Osteocyte (in vitro differentiated cells): Measurements from ENCODE around the gene SMIM35. TPM values are rescaled to one million over a fixed set of nuclear protein-coding genes. Genes with fewer than 3 reads are reported as not detected.

Source experiments
- DNase-seq: peaks from one replicate; pipeline ENCODE4 v3.0.0; 2021; ENCODE audit warnings: mixed read lengths; ENCODE audit not compliant: unreplicated experiment; ENCODE audit errors: extremely low spot score
- H3K27ac Mint-ChIP-seq: one replicate; pipeline ENCODE4 v1.8.0; 2021; ENCODE audit warnings: mild to moderate bottlenecking, mixed read lengths; ENCODE audit not compliant: unreplicated experiment
- H3K27me3 Mint-ChIP-seq: one replicate; pipeline ENCODE4 v1.8.0; 2021; ENCODE audit warnings: mixed read lengths; ENCODE audit not compliant: unreplicated experiment
- H3K36me3 Mint-ChIP-seq: one replicate; pipeline ENCODE4 v1.8.0; 2021; ENCODE audit warnings: mixed read lengths; ENCODE audit not compliant: unreplicated experiment
- H3K4me1 Mint-ChIP-seq: one replicate; pipeline ENCODE4 v1.8.0; 2021; ENCODE audit warnings: mixed read lengths; ENCODE audit not compliant: unreplicated experiment
- H3K4me3 Mint-ChIP-seq: one replicate; pipeline ENCODE4 v1.8.0; 2021; ENCODE audit warnings: mild to moderate bottlenecking, moderate library complexity, mixed read lengths; ENCODE audit not compliant: unreplicated experiment
- H3K9me3 Mint-ChIP-seq: one replicate; pipeline ENCODE4 v1.8.0; 2021; ENCODE audit warnings: mixed read lengths; ENCODE audit not compliant: unreplicated experiment
- total RNA-seq: library from RNA; stranded (reverse); gene quantifications from 2 replicates; pipeline ENCODE4 v1.2.1, GENCODE V29; 2021
- TF ChIP-seq, protein P1 (sequence below): fragments of 200-600 bp; sonication (generic); IDR thresholded peaks from 2 replicates; pipeline ENCODE4 v1.5.0; 2021; ENCODE audit warnings: antibody characterized with exemption, mild to moderate bottlenecking, moderate library complexity

The SMIM35 gene
- total RNA-seq, 1 donor from 2014 or later: not detected

DNA sequence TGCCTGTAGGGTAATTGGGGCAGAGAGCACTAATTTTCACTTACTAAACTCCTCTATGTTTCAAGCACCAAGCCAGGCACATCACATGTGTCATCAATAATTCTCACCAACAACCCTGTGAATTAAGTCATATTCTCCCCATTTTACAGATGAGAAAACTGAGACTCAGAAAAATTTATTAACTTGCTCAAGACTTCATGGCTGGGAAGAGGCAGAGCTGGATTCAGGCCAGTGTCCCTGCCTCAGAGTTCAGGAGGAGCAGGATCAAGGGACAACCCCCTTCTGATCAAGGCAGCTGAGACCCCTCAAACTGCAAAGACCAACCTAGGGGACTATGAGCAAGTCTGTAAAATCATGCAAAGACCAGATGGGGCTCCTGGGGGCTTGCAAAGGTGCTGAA is 2.1 kb downstream of the SMIM35 start:
- TF ChIP-seq, protein P1, sequence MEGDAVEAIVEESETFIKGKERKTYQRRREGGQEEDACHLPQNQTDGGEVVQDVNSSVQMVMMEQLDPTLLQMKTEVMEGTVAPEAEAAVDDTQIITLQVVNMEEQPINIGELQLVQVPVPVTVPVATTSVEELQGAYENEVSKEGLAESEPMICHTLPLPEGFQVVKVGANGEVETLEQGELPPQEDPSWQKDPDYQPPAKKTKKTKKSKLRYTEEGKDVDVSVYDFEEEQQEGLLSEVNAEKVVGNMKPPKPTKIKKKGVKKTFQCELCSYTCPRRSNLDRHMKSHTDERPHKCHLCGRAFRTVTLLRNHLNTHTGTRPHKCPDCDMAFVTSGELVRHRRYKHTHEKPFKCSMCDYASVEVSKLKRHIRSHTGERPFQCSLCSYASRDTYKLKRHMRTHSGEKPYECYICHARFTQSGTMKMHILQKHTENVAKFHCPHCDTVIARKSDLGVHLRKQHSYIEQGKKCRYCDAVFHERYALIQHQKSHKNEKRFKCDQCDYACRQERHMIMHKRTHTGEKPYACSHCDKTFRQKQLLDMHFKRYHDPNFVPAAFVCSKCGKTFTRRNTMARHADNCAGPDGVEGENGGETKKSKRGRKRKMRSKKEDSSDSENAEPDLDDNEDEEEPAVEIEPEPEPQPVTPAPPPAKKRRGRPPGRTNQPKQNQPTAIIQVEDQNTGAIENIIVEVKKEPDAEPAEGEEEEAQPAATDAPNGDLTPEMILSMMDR: no peak
- H3K4me3 Mint-ChIP-seq: no peak overlapping the region
- DNase-seq: no peak
- H3K4me1 Mint-ChIP-seq: no peaks in the 10 kb centered on the region
- no peaks in the 10 kb centered on the region for H3K9me3 Mint-ChIP-seq
- peaks cover 30% of the 10 kb centered on the region for H3K27me3 Mint-ChIP-seq
- no peak overlapping the region for H3K27ac Mint-ChIP-seq
- H3K36me3 Mint-ChIP-seq: no peaks in the 10 kb centered on the region

DNA sequence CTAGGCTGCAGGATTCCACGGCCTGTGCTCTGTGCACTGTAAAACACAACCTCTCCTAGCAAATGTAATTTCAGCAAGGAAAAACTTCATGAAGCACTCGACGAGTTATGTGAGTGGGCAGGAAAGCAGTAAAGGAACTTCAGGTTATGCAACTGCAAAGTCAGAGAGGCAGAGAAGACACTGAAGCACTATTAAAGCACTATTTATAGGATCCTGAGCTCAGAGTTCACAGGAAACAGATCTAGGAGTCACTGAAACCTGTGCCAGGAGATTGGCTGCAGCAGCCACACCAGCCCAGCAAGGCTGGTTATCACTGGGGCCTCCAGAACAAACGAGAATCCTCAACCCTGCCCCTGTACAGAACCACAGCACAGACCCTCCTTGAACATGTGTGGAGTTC is 2.5 kb downstream of the SMIM35 start:
- no peak overlapping the region for H3K27ac Mint-ChIP-seq
- DNase-seq: no peak
- H3K4me1 Mint-ChIP-seq: no peaks in the 10 kb centered on the region
- H3K36me3 Mint-ChIP-seq: no peaks in the 10 kb centered on the region
- H3K4me3 Mint-ChIP-seq: no peak overlapping the region
- H3K9me3 Mint-ChIP-seq: no peaks in the 10 kb centered on the region
- peaks cover 30% of the 10 kb centered on the region for H3K27me3 Mint-ChIP-seq
- TF ChIP-seq, protein P1: no peak

DNA sequence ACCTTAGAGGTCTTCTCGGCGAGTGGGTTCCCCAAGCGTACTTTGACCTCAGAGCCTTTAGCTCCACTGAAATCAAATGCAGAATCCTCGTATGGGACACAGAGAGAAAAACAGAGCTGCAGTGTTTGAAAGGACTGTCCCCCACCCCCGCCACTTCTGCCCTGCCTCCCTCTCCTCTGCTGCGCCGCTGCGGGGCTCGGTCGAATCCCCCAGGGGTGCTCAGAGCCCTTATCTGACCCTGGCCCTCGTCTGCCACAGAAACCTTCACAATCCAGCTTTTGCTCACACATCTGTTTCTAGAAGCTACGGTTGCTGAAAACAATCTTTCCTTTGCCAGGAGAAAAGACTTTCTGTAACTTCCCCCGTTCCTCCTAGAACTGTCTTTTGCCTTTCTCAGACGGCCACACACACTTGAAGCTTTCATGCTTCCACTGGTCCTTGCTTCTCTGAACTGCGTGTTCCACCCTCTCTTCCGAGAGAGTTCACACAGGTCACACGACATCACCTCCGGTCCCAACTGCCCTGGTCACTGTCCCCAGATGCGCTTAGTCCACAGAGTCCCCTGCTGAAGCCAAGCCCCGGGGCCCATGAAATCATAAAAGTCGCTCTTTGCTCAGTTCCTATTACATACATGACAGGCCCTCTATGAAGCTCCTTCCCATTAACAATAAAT is 3.7 kb downstream of the SMIM35 start:
- no peaks in the 10 kb centered on the region for H3K4me1 Mint-ChIP-seq
- no peaks in the 10 kb centered on the region for H3K36me3 Mint-ChIP-seq
- H3K4me3 Mint-ChIP-seq: no peak overlapping the region
- H3K27ac Mint-ChIP-seq: no peak overlapping the region
- TF ChIP-seq, protein P1: no peak
- DNase-seq: no peak
- peaks cover 35% of the 10 kb centered on the region for H3K27me3 Mint-ChIP-seq
- H3K9me3 Mint-ChIP-seq: no peaks in the 10 kb centered on the region

DNA sequence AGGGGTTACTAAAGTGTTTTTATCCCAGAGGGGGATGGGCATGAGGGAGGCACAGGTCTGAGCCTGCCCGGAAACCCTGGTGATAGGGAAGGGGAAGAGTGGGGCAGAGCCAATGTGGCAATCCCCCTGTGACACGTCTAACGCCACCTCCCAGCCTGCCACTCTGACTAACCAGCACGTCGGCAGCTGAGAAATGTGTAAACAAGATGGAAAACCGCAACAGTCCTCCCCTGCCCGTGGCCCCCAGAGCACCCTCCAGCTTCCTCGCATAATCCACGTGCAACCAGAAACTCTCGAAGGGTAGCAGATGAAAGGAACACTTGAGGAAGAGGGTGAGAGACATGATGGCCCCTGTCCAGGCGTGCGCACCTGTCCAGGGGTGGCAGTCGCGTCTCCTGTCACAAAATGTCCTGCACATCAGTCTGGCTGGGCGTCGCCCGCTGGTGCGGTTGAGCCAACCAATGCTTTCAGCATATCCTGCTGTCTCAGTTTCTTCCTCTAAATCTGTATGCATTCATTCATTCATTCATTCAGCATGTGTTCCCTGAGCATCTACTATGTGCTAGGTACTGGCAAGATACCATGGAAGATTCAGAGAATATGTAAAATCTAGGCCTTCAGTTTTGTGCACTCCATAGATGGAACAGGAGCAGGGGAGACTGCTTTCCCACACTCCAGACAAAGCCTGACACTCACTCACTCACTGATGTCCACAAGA is 5.4 kb downstream of the SMIM35 start:
- no peak overlapping the region for H3K4me3 Mint-ChIP-seq
- H3K4me1 Mint-ChIP-seq: no peaks in the 10 kb centered on the region
- no peaks in the 10 kb centered on the region for H3K9me3 Mint-ChIP-seq
- no peak overlapping the region for H3K27ac Mint-ChIP-seq
- TF ChIP-seq, protein P1: no peak
- peaks cover 36% of the 10 kb centered on the region for H3K27me3 Mint-ChIP-seq
- no peaks in the 10 kb centered on the region for H3K36me3 Mint-ChIP-seq
- no peak for DNase-seq

DNA sequence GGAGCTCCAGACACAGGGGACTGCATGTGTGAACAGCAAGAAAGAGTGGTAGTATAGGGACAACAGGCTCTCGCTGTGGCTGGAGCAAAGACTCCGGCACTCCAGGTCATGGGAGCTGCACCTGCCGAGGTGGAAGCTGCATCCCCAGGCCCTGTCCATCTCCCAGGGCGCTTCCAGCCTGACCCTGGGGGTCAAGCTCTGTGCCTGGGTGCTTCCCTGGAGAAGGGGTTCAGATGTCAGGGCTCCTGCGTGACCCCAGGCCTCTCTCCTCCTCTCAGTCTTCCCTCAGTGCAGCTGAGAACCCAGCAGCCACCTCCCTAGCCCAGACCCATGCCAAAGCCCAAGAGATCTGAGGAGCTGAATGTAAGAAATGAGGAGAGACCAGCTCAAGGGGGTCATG is 6.5 kb downstream of the SMIM35 start:
- TF ChIP-seq, protein P1: no peak
- Mint-ChIP-seq H3K9me3 (no peaks in the 10 kb centered on the region), H3K27me3 (peaks cover 36% of the 10 kb centered on the region), H3K4me3 (no peak overlapping the region), H3K4me1 (no peaks in the 10 kb centered on the region), H3K27ac (no peak overlapping the region), H3K36me3 (no peaks in the 10 kb centered on the region)
- DNase-seq: no peak
